Calu3 (cell line): ENCODE measurements around the gene FBXO44. TPM values are rescaled to one million over a fixed set of nuclear protein-coding genes. Genes with fewer than 3 reads are reported as not detected.

Experiments
- BruUV-seq: library from RNA; stranded (reverse); fragments of 400-500 nt; replicated peaks from 2 replicates; lab custom pipeline; 2021; lab: Mats Ljungman, UMichigan
- CTCF ChIA-PET: fragments of 300-600 bp; sonication (Branson Sonifier 250); formaldehyde crosslinking; loops from one replicate; lab custom pipeline; 2022; ENCODE audit warnings: antibody characterized with exemption; lab: Charles Lee
- DNase-seq: peaks from one replicate; pipeline ENCODE4 v3.0.0; 2022
- H3K27ac Mint-ChIP-seq: one replicate; pipeline ENCODE4 v1.8.0; 2022; ENCODE audit warnings: mixed read lengths; ENCODE audit not compliant: unreplicated experiment
- H3K27me3 Mint-ChIP-seq: one replicate; pipeline ENCODE4 v1.8.0; 2022; ENCODE audit warnings: mixed read lengths; ENCODE audit not compliant: unreplicated experiment
- H3K36me3 Mint-ChIP-seq: one replicate; pipeline ENCODE4 v1.8.0; 2022; ENCODE audit warnings: mild to moderate bottlenecking, moderate library complexity, mixed read lengths; ENCODE audit not compliant: insufficient read depth, unreplicated experiment
- H3K4me1 Mint-ChIP-seq: one replicate; pipeline ENCODE4 v1.8.0; 2022; ENCODE audit warnings: mild to moderate bottlenecking, low read depth, mixed read lengths; ENCODE audit not compliant: unreplicated experiment
- H3K4me3 Mint-ChIP-seq: one replicate; pipeline ENCODE4 v1.8.0; 2022; ENCODE audit warnings: mild to moderate bottlenecking, low read depth, moderate library complexity, mixed read lengths; ENCODE audit not compliant: unreplicated experiment
- H3K9me3 Mint-ChIP-seq: one replicate; pipeline ENCODE4 v1.8.0; 2022; ENCODE audit warnings: low read depth, mixed read lengths; ENCODE audit not compliant: unreplicated experiment
- CTCF ChIP-seq: fragments of 200-600 bp; IDR thresholded peaks from one replicate; pipeline ENCODE4 v1.8.0; 2022; ENCODE audit warnings: antibody characterized with exemption; ENCODE audit not compliant: unreplicated experiment
- intact Hi-C: fragments of 100-400 bp; cut with micrococcal nuclease; formaldehyde crosslinking; loops from one replicate; pipeline ENCODE4 v1.10.0; 2022; ENCODE audit not compliant: unreplicated experiment
- total RNA-seq: library from RNA; stranded (reverse); gene quantifications from 2 replicates; pipeline ENCODE4 v1.2.3, GENCODE V29; 2022

Gene FBXO44
- total RNA-seq, 1 experiment from 2014 or later, result 9.8 TPM

GRCh38 chr1:11703357-11704193, 48.9 kb downstream of the FBXO44 start:
- no TSS peak for BruUV-seq
- peaks cover under 1% of the 10 kb centered on the region for H3K4me1 Mint-ChIP-seq
- no peak overlapping the region for H3K4me3 Mint-ChIP-seq
- intact Hi-C loops, result no loop called here
- H3K9me3 Mint-ChIP-seq, result no peaks in the 10 kb centered on the region
- no peak overlapping the region for H3K27ac Mint-ChIP-seq
- no peak for TF ChIP-seq CTCF
- DNase-seq, result no peak
- H3K27me3 Mint-ChIP-seq, result peaks cover 20% of the 10 kb centered on the region
- CTCF ChIA-PET, result no interaction called here
- H3K36me3 Mint-ChIP-seq, result peaks cover 4% of the 10 kb centered on the region

GRCh38 chr1:11704194-11704529, 49.5 kb downstream of the FBXO44 start:
- CTCF ChIA-PET, result no interaction called here
- BruUV-seq, result no TSS peak
- H3K4me3 Mint-ChIP-seq, result no peak overlapping the region

GRCh38 chr1:11704691-11705475, 50.2 kb downstream of the FBXO44 start:
- peaks cover 20% of the 10 kb centered on the region for H3K27me3 Mint-ChIP-seq

More at GRCh38 chr1:11704194-11704529, 49.5 kb downstream of the FBXO44 start:
- Mint-ChIP-seq H3K27me3 (peaks cover 20% of the 10 kb centered on the region), H3K4me1 (peaks cover 6% of the 10 kb centered on the region), H3K36me3 (peaks cover 4% of the 10 kb centered on the region), H3K27ac (no peak overlapping the region), H3K9me3 (no peaks in the 10 kb centered on the region)
- TF ChIP-seq CTCF, result no peak
- intact Hi-C loops, result no loop called here
- no peak for DNase-seq

GRCh38 chr1:11705596-11705995, 50.9 kb downstream of the FBXO44 start:
- no peaks in the 10 kb centered on the region for H3K9me3 Mint-ChIP-seq
- no TSS peak for BruUV-seq
- intact Hi-C loops, result no loop called here
- DNase-seq, result no peak
- H3K27ac Mint-ChIP-seq, result no peak overlapping the region
- H3K27me3 Mint-ChIP-seq, result peaks cover 20% of the 10 kb centered on the region
- no peak for TF ChIP-seq CTCF
- peaks cover 4% of the 10 kb centered on the region for H3K36me3 Mint-ChIP-seq
- H3K4me1 Mint-ChIP-seq, result peaks cover 7% of the 10 kb centered on the region
- CTCF ChIA-PET, result no interaction called here
- no peak overlapping the region for H3K4me3 Mint-ChIP-seq

More at GRCh38 chr1:11704691-11705475, 50.2 kb downstream of the FBXO44 start:
- Mint-ChIP-seq H3K9me3 (no peaks in the 10 kb centered on the region), H3K36me3 (peaks cover 4% of the 10 kb centered on the region), H3K27ac (no peak overlapping the region), H3K4me1 (peaks cover 7% of the 10 kb centered on the region), H3K4me3 (no peak overlapping the region)
- no TSS peak for BruUV-seq
- CTCF ChIA-PET, result no interaction called here
- no peak for DNase-seq
- intact Hi-C loops, result no loop called here
- no peak for TF ChIP-seq CTCF
